ENCODE results near the gene CLEC4D.
"Not testable (repeated sequence)": the region's sequence is repeated elsewhere in the genome, so short reads cannot be mapped to it uniquely, and the experiment has no call there.

Gene CLEC4D

GRCh38 chr12:8513256-8513655 is at the start of gene CLEC4D:
Gene CLEC4D, plus strand, starts transcription at chr12:8513503. Its CDS starts 230 bp downstream, at chr12:8513733.
- no peak for DNase-seq (ENCODE audit: low spot score)

- no peak for DNase-seq (ENCODE audit: low spot score)
Measured at GRCh38 chr12:8465301-8465996, 47.9 kb upstream of the CLEC4D start.

- no peak for DNase-seq (ENCODE audit: low spot score)
Measured at GRCh38 chr12:8466241-8466640, 47.1 kb upstream of the CLEC4D start.

- no peak for DNase-seq (ENCODE audit: low spot score)
Measured at GRCh38 chr12:8471090-8471489, 42.2 kb upstream of the CLEC4D start.

- DNase-seq (ENCODE audit: low spot score) = no peak
Measured at GRCh38 chr12:8475508-8476203, 37.6 kb upstream of the CLEC4D start.

GRCh38 chr12:8482571-8483061 is 30.7 kb upstream of the CLEC4D start:
- DNase-seq (ENCODE audit: low spot score) = no peak

- no peak for DNase-seq (ENCODE audit: low spot score)
Measured at GRCh38 chr12:8483079-8483478, 30.2 kb upstream of the CLEC4D start.

GRCh38 chr12:8491646-8492530 is 21.4 kb upstream of the CLEC4D start:
- DNase-seq (ENCODE audit: low spot score) = no peak

GRCh38 chr12:8493084-8493483 is 20.2 kb upstream of the CLEC4D start:
- DNase-seq (ENCODE audit: low spot score) = no peak

- DNase-seq (ENCODE audit: low spot score) = not testable (repeated sequence)
Measured at GRCh38 chr12:8495671-8496070, 17.6 kb upstream of the CLEC4D start.

GRCh38 chr12:8496074-8496473 is 17.2 kb upstream of the CLEC4D start:
- not testable (repeated sequence) for DNase-seq (ENCODE audit: low spot score)

GRCh38 chr12:8499616-8500015 is 13.7 kb upstream of the CLEC4D start:
- DNase-seq (ENCODE audit: low spot score) = no peak

- DNase-seq (ENCODE audit: low spot score) = no peak
Measured at GRCh38 chr12:8501720-8502119, 11.6 kb upstream of the CLEC4D start.

GRCh38 chr12:8504351-8504750 is 9.0 kb upstream of the CLEC4D start:
- DNase-seq (ENCODE audit: low spot score) = no peak

- no peak for DNase-seq (ENCODE audit: low spot score)
Measured at GRCh38 chr12:8507596-8507995, 5.7 kb upstream of the CLEC4D start.

GRCh38 chr12:8508223-8508622 is 5.1 kb upstream of the CLEC4D start:
- DNase-seq (ENCODE audit: low spot score) = no peak

- no peak for DNase-seq (ENCODE audit: low spot score)
Measured at GRCh38 chr12:8508910-8509841, 4.1 kb upstream of the CLEC4D start.

GRCh38 chr12:8517971-8518370 is 4.7 kb downstream of the CLEC4D start:
- DNase-seq (ENCODE audit: low spot score) = no peak

- DNase-seq (ENCODE audit: low spot score) = no peak
Measured at GRCh38 chr12:8519171-8519570, 5.9 kb downstream of the CLEC4D start.

GRCh38 chr12:8527250-8528130 is 14.2 kb downstream of the CLEC4D start:
- no peak for DNase-seq (ENCODE audit: low spot score)

Data from hepatic stellate cell (primary cell).